CD4-positive, alpha-beta memory T cell (primary cell): ENCODE measurements around the gene RABGAP1L. TPM values are rescaled to one million over a fixed set of nuclear protein-coding genes. Genes with fewer than 3 reads are reported as not detected.

Source experiments
- CTCF ChIA-PET: fragments of 350-600 bp; sonication (Branson Sonifier 250); formaldehyde crosslinking; loops from one replicate; lab custom pipeline; 2021; ENCODE audit warnings: inconsistent platforms; ENCODE audit not compliant: partially characterized antibody; lab: Charles Lee
- POLR2A ChIA-PET: fragments of 350-600 bp; sonication (Branson Sonifier 250); formaldehyde crosslinking; loops from one replicate; lab custom pipeline; 2021; ENCODE audit not compliant: partially characterized antibody; lab: Charles Lee
- DNase-seq, 5 donors: peaks; one replicate each; pipeline versions ENCODE4 v3.0.0 to v3.0.0-alpha.2; 2020 to 2022; ENCODE audit warnings: mixed read lengths in 1 of 5
- H3K27ac ChIP-seq: one replicate; pipeline ENCODE4 v1.7.0; 2013; ENCODE audit warnings: low read depth, low read length
- H3K27me3 ChIP-seq: 2 replicates; pipeline ENCODE4 v1.7.0; 2013; ENCODE audit warnings: mild to moderate bottlenecking, low read length, moderate library complexity; ENCODE audit not compliant: insufficient read depth
- H3K36me3 ChIP-seq: 2 replicates; pipeline ENCODE4 v1.7.0; 2013; ENCODE audit warnings: mild to moderate bottlenecking, low read length, moderate library complexity; ENCODE audit not compliant: insufficient read depth
- H3K4me1 ChIP-seq: 2 replicates; pipeline ENCODE4 v1.7.0; 2013; ENCODE audit warnings: mild to moderate bottlenecking, low read length, moderate library complexity; ENCODE audit not compliant: insufficient read depth
- H3K4me3 ChIP-seq, 2 donors: one replicate each; pipeline ENCODE4 v1.7.0; 2013; ENCODE audit warnings: low read length in 2 of 2, mild to moderate bottlenecking in 1 of 2
- H3K9me3 ChIP-seq, 2 donors: one replicate each; pipeline ENCODE4 v1.7.0; 2013; ENCODE audit warnings: low read length in 2 of 2, control low read depth in 1 of 2; ENCODE audit not compliant: control insufficient read depth in 1 of 2
- H3K27ac Mint-ChIP-seq, 7 donors: one replicate each; pipeline ENCODE4 v1.8.0; 2020 to 2021; ENCODE audit warnings: mixed read lengths in 7 of 7, mild to moderate bottlenecking in 6 of 7, inconsistent platforms in 3 of 7, moderate library complexity in 3 of 7
- H3K27me3 Mint-ChIP-seq, 2 donors: one replicate each; pipeline ENCODE4 v1.8.0; 2020 to 2021; ENCODE audit warnings: mixed read lengths in 2 of 2
- H3K36me3 Mint-ChIP-seq, 2 donors: one replicate each; pipeline ENCODE4 v1.8.0; 2020 to 2021; ENCODE audit warnings: mixed read lengths in 2 of 2, inconsistent platforms in 1 of 2, mild to moderate bottlenecking in 1 of 2
- H3K4me1 Mint-ChIP-seq, 4 donors: one replicate each; pipeline ENCODE4 v1.8.0; 2020 to 2021; ENCODE audit warnings: mixed read lengths in 4 of 4, mild to moderate bottlenecking in 1 of 4
- H3K4me3 Mint-ChIP-seq, 8 donors: one replicate each; pipeline ENCODE4 v1.8.0; 2020 to 2021; ENCODE audit warnings: mixed read lengths in 8 of 8, mild to moderate bottlenecking in 7 of 8, moderate library complexity in 6 of 8, inconsistent platforms in 3 of 8
- H3K9me3 Mint-ChIP-seq, 8 donors: one replicate each; pipeline ENCODE4 v1.8.0; 2020 to 2021; ENCODE audit warnings: mixed read lengths in 8 of 8, mild to moderate bottlenecking in 5 of 8, inconsistent platforms in 3 of 8, moderate library complexity in 1 of 8
- intact Hi-C: fragments of 100-400 bp; cut with micrococcal nuclease; formaldehyde crosslinking; loops from one replicate; pipeline ENCODE4 v1.15.1; 2023
- polyA plus RNA-seq, 2 donors: library from polyadenylated mRNA; unstranded; fragments of 300-500 nt; fragmentation: Illumina TruSeq; gene quantifications; one replicate each; pipeline ENCODE4 v1.2.3, GENCODE V29; 2021
- total RNA-seq, 2 experiments: library from RNA; stranded (reverse); gene quantifications; one replicate each; pipeline ENCODE4 v1.2.3, GENCODE V29; 2021

Gene RABGAP1L
- total and polyA plus RNA-seq, 4 experiments from 2014 or later: 75.7 to 114 (median 96.8) TPM

DNA sequence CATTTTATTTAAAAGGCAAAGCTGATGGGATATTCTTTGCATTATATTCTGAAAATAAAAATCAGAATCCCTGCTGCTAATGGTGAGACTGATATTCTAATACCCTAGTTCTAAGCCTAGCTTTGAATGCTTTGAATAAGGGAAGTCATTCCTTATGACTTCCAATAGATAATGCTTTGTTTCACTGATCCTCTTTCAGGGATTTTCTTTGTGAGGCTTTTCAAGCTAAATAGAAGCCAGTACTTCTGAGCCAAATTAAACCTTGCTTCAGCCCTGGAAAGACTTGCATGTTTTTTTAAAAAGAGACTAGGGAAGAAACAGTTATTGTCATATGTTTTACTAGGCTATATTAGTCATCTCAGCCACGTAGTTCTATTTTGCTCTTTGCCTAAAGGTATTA, 771.9 kb downstream of the RABGAP1L start:
- POLR2A ChIA-PET: interaction anchor here (1.0 kb wide), 1 partner anchor 131 kb away, joined by 3 read pairs; no protein-coding TSS in a partner anchor
- no peaks in the 10 kb centered on the region for H3K9me3 Mint-ChIP-seq
- Histone ChIP-seq H3K4me3 (no peak overlapping the region), H3K27me3 (no peaks in the 10 kb centered on the region), H3K36me3 (no peaks in the 10 kb centered on the region), H3K27ac (no peak overlapping the region), H3K4me1 (no peaks in the 10 kb centered on the region), H3K9me3 (no peaks in the 10 kb centered on the region)
- intact Hi-C loops: no loop called here
- CTCF ChIA-PET: interaction anchor here (1.3 kb wide), 1 partner anchor 37 kb away, joined by 4 read pairs; no protein-coding TSS in a partner anchor
- no peaks in the 10 kb centered on the region for H3K27me3 Mint-ChIP-seq
- peaks cover 0 to 11% (median 6%) of the 10 kb centered on the region in 4 donors for H3K4me1 Mint-ChIP-seq
- DNase-seq: no peak
- no peak overlapping the region for H3K4me3 Mint-ChIP-seq
- peaks cover 1 to 6% of the 10 kb centered on the region in 2 donors for H3K36me3 Mint-ChIP-seq
- no peak overlapping the region for H3K27ac Mint-ChIP-seq

DNA sequence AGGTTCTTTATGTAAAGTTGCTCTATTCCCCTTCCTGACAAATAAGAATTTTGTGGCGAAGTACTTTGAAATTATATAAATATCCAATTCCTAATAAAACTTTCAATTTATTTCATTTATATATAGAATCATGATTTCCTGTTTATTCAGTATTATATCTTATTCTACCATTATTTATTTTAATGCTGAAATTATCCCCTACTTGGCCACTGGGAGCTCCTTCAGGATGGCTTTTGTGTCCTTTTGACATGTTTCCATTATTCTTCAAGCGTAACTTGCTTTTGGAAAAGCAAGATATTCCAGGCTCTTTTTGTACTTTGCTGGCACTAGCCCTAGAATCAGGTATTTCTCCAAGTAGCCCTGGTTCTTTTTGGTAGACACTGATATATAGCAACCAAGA, 773.3 kb downstream of the RABGAP1L start:
- H3K27me3 Mint-ChIP-seq: no peaks in the 10 kb centered on the region
- POLR2A ChIA-PET: no interaction called here
- intact Hi-C loops: no loop called here

DNA sequence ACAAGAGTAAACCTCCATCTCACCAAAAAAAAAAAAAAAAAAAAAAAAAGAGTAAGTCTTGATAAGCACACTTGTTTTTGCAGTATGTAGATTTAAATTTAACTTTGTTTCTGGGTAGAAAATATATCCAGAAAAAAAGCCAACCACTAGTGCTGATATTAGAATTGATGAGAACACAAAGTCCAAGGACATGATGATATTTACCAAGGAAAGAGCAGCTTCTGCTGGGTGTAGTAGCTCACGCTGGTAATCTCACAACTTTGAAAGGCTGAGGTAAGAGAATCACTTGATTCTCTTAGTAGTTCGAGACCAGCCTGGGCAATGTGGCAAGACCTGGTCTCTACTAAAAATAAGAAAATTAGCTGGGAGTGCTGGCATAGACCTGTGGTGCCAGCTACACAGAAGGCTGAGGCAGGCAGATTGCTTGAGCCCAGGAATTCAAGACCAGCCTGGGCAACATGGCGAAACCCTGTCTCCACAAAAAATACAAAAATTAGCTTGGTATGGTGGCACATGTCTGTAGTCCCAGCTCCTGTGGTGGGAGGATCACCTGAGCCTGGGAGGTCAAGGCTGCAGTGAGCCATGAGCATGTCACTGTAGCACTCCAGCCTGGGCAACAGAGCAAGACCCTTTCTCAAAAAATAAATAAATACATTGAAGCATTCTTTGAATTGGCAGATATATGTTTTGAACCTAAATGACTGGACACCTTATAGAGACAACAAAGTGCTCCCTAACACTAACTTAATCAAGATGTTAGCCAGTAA, 776.8 kb downstream of the RABGAP1L start:
- POLR2A ChIA-PET: interaction anchor here (1.4 kb wide), 1 partner anchor 34 kb away, joined by 3 read pairs; no protein-coding TSS in a partner anchor
- Mint-ChIP-seq H3K27ac (no peak overlapping the region), H3K4me1 (peaks cover 16 to 34% (median 19%) of the 10 kb centered on the region in 4 donors), H3K9me3 (no peaks in the 10 kb centered on the region), H3K4me3 (no peak overlapping the region), H3K27me3 (no peaks in the 10 kb centered on the region), H3K36me3 (peaks cover 2 to 10% of the 10 kb centered on the region in 2 donors)
- no peaks in the 10 kb centered on the region for H3K27me3 ChIP-seq
- H3K9me3 ChIP-seq: no peaks in the 10 kb centered on the region
- intact Hi-C loops: no loop called here
- peaks cover 12% of the 10 kb centered on the region for H3K4me1 ChIP-seq
- no peak overlapping the region for H3K4me3 ChIP-seq
- no peak for DNase-seq
- H3K36me3 ChIP-seq: no peaks in the 10 kb centered on the region
- CTCF ChIA-PET: interaction anchor here (0.7 to 1.1 kb wide), 2 partner anchors 46 to 47 kb away, joined by 3 read pairs; no protein-coding TSS in a partner anchor
- no peak overlapping the region for H3K27ac ChIP-seq

More for the DNA sequence above, 773.3 kb downstream of the RABGAP1L start:
- Mint-ChIP-seq H3K9me3 (no peaks in the 10 kb centered on the region), H3K27ac (no peak overlapping the region), H3K4me3 (no peak overlapping the region), H3K4me1 (peaks cover 0 to 11% (median 6%) of the 10 kb centered on the region in 4 donors), H3K36me3 (peaks cover 0 to 6% of the 10 kb centered on the region in 2 donors)
- CTCF ChIA-PET: interaction anchor here (1.2 to 1.3 kb wide), 2 partner anchors 36 to 56 kb away, joined by 4 read pairs; no protein-coding TSS in a partner anchor
- no peak overlapping the region for H3K4me3 ChIP-seq
- H3K9me3 ChIP-seq: no peaks in the 10 kb centered on the region
- no peak for DNase-seq
- no peak overlapping the region for H3K27ac ChIP-seq
- no peaks in the 10 kb centered on the region for H3K36me3 ChIP-seq
- no peaks in the 10 kb centered on the region for H3K27me3 ChIP-seq
- no peaks in the 10 kb centered on the region for H3K4me1 ChIP-seq

DNA sequence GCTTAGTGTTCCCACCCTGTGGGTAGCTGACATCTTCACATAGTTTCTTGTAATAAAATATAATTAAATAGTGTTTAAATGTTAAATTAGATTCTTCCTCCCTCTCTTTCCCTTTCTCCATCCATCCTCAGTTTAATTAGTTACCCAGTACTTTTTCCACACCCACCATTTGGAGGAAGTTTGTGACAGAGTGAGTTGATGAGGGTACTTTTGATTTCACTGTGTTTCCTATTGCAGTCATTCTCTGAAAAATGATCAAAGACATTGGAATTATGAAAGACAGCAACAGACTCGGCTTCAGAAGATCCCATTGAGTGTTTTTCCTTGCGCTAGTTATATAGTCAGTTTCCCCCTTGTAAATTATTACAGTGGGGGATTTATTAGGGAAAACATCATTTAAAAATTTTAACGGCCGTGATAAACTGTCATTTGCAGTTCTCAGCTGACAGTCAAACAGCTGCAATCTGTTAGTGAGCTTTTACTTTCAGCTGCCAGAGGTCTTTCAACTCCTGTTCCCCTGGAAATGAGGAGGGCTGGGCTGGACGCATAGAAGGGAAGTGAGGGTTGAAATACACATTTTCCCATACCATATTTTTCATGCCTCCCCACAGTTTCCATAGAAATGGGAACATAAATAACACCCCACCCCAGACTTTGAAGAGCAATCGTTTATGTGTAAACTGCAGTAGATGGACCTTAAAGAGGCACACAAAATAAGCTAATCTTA, 779.1 kb downstream of the RABGAP1L start:
- Histone ChIP-seq H3K9me3 (no peaks in the 10 kb centered on the region), H3K27me3 (no peaks in the 10 kb centered on the region), H3K4me1 (peaks cover 12% of the 10 kb centered on the region), H3K27ac (no peak overlapping the region), H3K4me3 (no peak overlapping the region), H3K36me3 (no peaks in the 10 kb centered on the region)
- ChIA-PET POLR2A (interaction anchor here (0.8 to 2.0 kb wide), 3 partner anchors 27 to 40 kb away, joined by 3 to 10 read pairs (median 3); no protein-coding TSS in a partner anchor), CTCF (interaction anchor here (1.2 to 1.5 kb wide), 3 partner anchors 9 to 55 kb away, joined by 3 to 6 read pairs (median 4); no protein-coding TSS in a partner anchor)
- intact Hi-C loops: no loop called here
- H3K36me3 Mint-ChIP-seq: peaks cover 2 to 10% of the 10 kb centered on the region in 2 donors
- peak overlapping the region in 6 of 8 donors; percentile 41 to 79 (median 61) for H3K4me3 Mint-ChIP-seq
- no peaks in the 10 kb centered on the region for H3K27me3 Mint-ChIP-seq
- H3K27ac Mint-ChIP-seq: peak overlapping the region in 6 of 7 donors; percentile 18 to 61 (median 52)
- DNase-seq: no peak
- peaks cover 17 to 32% (median 20%) of the 10 kb centered on the region in 4 donors for H3K4me1 Mint-ChIP-seq
- no peaks in the 10 kb centered on the region for H3K9me3 Mint-ChIP-seq

DNA sequence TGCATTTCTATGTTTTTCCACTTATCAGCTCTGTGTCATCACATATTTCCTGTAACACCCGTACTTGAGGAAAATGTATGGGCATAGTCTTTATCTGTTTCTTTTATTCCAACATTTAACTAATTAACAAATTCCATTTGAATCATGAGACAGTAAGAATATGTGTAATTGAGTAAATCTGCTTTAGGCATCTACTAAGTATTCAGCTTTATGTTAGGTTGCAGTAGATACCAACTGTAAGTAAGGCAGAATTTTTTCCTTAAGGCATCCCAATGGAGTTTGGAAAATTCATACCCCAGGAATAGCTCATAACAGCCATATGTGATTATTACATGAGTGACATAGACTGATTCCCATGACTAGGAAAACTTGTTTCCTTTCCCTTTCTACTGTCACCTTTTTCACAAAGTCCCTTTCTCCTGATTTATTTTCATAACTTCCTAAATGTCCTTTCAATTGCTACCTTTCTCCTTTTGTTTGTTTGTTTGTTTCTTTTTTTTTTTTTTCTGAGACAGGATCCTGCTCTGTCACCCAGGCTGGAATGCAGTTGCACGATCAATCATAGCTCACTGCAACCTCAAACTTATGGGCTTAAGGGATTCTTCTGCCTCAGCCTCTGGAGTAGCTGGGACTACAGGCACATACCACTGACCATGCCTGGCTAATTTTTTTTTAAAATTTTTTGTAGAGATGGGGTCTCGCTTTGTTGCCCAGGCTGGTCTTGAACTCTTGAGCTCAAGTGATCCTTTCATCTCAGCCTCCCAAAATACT, 780.6 kb downstream of the RABGAP1L start:
- no peaks in the 10 kb centered on the region for H3K9me3 ChIP-seq
- ChIA-PET CTCF (interaction anchor here (1.2 to 1.3 kb wide), 2 partner anchors 23 to 57 kb away, joined by 3 to 6 read pairs; no protein-coding TSS in a partner anchor), POLR2A (interaction anchor here (1.7 kb wide), 1 partner anchor 59 kb away, joined by 8 read pairs; no protein-coding TSS in a partner anchor)
- H3K4me3 ChIP-seq: no peak overlapping the region
- Mint-ChIP-seq H3K9me3 (no peaks in the 10 kb centered on the region), H3K27ac (peak overlapping the region in 2 of 7 donors; percentile 5 to 30), H3K36me3 (peaks cover 2 to 13% of the 10 kb centered on the region in 2 donors), H3K4me3 (no peak overlapping the region), H3K27me3 (no peaks in the 10 kb centered on the region), H3K4me1 (peaks cover 17 to 32% (median 20%) of the 10 kb centered on the region in 4 donors)
- no peaks in the 10 kb centered on the region for H3K27me3 ChIP-seq
- H3K27ac ChIP-seq: no peak overlapping the region
- peaks cover 12% of the 10 kb centered on the region for H3K4me1 ChIP-seq
- intact Hi-C loops: no loop called here
- H3K36me3 ChIP-seq: no peaks in the 10 kb centered on the region
- DNase-seq: no peak

DNA sequence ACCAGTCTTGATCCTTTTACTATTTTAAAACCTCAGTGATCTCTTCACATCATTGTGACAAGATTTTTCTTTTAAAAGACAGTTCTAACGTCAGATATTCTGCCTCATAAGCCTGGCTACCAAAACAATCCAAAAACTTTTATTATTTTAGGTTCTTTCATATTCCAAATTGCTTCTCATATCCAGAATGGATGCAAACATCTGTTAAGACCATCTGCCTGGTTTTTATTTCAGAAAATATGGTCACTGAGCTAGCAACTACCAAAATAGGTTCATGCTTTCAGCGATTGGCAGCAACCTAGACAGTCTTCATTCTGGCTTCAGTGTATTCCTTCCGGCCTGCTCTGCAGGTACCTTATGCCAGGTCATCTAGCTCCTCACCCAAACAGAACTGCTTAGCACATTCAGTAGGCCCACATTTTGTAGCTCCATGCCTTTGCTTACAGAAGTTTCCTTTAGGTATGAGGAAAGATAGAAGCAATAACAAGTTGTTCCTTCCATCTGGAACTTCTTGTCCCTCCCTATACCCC, 781.4 kb downstream of the RABGAP1L start:
- H3K27me3 ChIP-seq: no peaks in the 10 kb centered on the region
- Mint-ChIP-seq H3K4me1 (peaks cover 17 to 32% (median 20%) of the 10 kb centered on the region in 4 donors), H3K4me3 (peak overlapping the region in 1 of 8 donors; percentile 2), H3K27ac (peak overlapping the region in 3 of 7 donors; percentile 6 to 45 (median 38)), H3K36me3 (peaks cover 2 to 13% of the 10 kb centered on the region in 2 donors), H3K9me3 (no peaks in the 10 kb centered on the region), H3K27me3 (no peaks in the 10 kb centered on the region)
- DNase-seq: no peak
- H3K4me3 ChIP-seq: no peak overlapping the region
- H3K9me3 ChIP-seq: no peaks in the 10 kb centered on the region
- intact Hi-C loops: no loop called here
- no peaks in the 10 kb centered on the region for H3K36me3 ChIP-seq
- H3K27ac ChIP-seq: no peak overlapping the region
- H3K4me1 ChIP-seq: peaks cover 12% of the 10 kb centered on the region
- ChIA-PET POLR2A (interaction anchor here (1.7 kb wide), 1 partner anchor 58 kb away, joined by 8 read pairs; no protein-coding TSS in a partner anchor), CTCF (no interaction called here)
